Right lobe of liver (tissue), 6 donors: ENCODE data around the gene RPTOR. TPM values are rescaled to one million over a fixed set of nuclear protein-coding genes. Genes with fewer than 3 reads are reported as not detected.

Experiments used
- ATAC-seq, 4 donors: fragments of 200-7000 bp; cut with Tn5 transposase; one replicate each; pipeline ENCODE4 v1.9.1; 2020; ENCODE audit warnings: mild to moderate bottlenecking in 4 of 4, moderate library complexity in 4 of 4
- DNase-seq, 3 donors: peaks; one replicate each; pipeline ENCODE4 v3.0.0-alpha.2; 2020
- H3K27ac ChIP-seq, 3 donors: fragments of 200-600 bp; one replicate each; pipeline ENCODE4 v1.8.0; 2022
- H3K27me3 ChIP-seq, 2 donors: fragments of 200-600 bp; one replicate each; pipeline ENCODE4 v1.8.0; 2022
- H3K36me3 ChIP-seq, 4 donors: fragments of 200-600 bp; sonication (generic) in 1 of 4; one replicate each; pipeline versions ENCODE4 v1.5.1 to v1.8.0; 2017 to 2022; ENCODE audit warnings: control low read depth in 1 of 4
- H3K4me1 ChIP-seq, 4 donors: fragments of 200-600 bp; sonication (generic) in 1 of 4; one replicate each; pipeline versions ENCODE4 v1.5.1 to v1.8.0; 2017 to 2022; ENCODE audit warnings: control low read depth in 1 of 4
- H3K4me3 ChIP-seq, 3 donors: fragments of 200-600 bp; one replicate each; pipeline ENCODE4 v1.8.0; 2022
- H3K9me3 ChIP-seq, 4 donors: fragments of 200-600 bp; sonication (generic) in 1 of 4; one replicate each; pipeline versions ENCODE4 v1.5.1 to v1.8.0; 2017 to 2022; ENCODE audit warnings: control low read depth in 1 of 4
- POLR2A ChIP-seq: fragments of 450-650 bp; IDR thresholded peaks from one replicate; pipeline ENCODE4 v1.6.1; 2017; ENCODE audit warnings: antibody characterized with exemption, mild to moderate bottlenecking
- WGBS: methylation state at CpG from one replicate; pipeline ENCODE4 v1.1.6; 2018; ENCODE audit warnings: low coverage, low lambda C conversion rate; ENCODE audit not compliant: insufficient coverage; ENCODE audit errors: missing lambda C conversion rate; 5-methylcytosine and 5-hydroxymethylcytosine counted together
- intact Hi-C, 2 donors: fragments of 100-400 bp; cut with DNase I; formaldehyde crosslinking; loops; one replicate each; pipeline versions ENCODE4 v1.11.2 to v1.14.1; 2022
- total RNA-seq, 6 experiments: library from RNA; depleted of rRNA in 2 of 6; stranded (reverse); fragments of >200 nt in 2 of 6; fragmentation: NEBNext Ultra II Directional in 3 of 6; extraction: Animal tissue kit (Norgen Biotek cat#: 25700) in 3 of 6; gene quantifications; one replicate each; pipeline versions ENCODE4 v1.1.0 to v1.2.4, GENCODE V29; 2016 to 2023
- TF ChIP-seq, protein P1 (sequence below), 4 donors: fragments of 200-600 bp in 3 of 4; fragments of 450-650 bp in 1 of 4; IDR thresholded peaks; one replicate each; pipeline versions ENCODE4 v1.5.1 to v1.8.0; 2016 to 2022; ENCODE audit warnings: antibody characterized with exemption in 4 of 4, mild to moderate bottlenecking in 2 of 4
- donor health status: DM: no; HTN: yes; CAD: no.
- donor health status: DM: no; HTN: no; CAD: no.
- donor health status: DM: no; HTN: no; CAD: no.
- donor health status: DM: no; HTN: yes; CAD: no.
- donor health status: DM: no; HTN: yes; CAD: no.

RPTOR gene
- total RNA-seq, 6 experiments from 2014 or later = 13.1 to 24.0 (median 15.5) TPM

GRCh38 chr17:80582165-80582564, 37.5 kb downstream of the RPTOR start:
- Histone ChIP-seq H3K4me1 (no peaks in the 10 kb centered on the region), H3K27ac (no peak overlapping the region), H3K27me3 (no peaks in the 10 kb centered on the region), H3K4me3 (no peak overlapping the region), H3K36me3 (no peaks in the 10 kb centered on the region), H3K9me3 (no peaks in the 10 kb centered on the region)
- DNase-seq = no peak
- intact Hi-C loops = no loop called here
- no peak for ATAC-seq
- TF ChIP-seq, protein P1, sequence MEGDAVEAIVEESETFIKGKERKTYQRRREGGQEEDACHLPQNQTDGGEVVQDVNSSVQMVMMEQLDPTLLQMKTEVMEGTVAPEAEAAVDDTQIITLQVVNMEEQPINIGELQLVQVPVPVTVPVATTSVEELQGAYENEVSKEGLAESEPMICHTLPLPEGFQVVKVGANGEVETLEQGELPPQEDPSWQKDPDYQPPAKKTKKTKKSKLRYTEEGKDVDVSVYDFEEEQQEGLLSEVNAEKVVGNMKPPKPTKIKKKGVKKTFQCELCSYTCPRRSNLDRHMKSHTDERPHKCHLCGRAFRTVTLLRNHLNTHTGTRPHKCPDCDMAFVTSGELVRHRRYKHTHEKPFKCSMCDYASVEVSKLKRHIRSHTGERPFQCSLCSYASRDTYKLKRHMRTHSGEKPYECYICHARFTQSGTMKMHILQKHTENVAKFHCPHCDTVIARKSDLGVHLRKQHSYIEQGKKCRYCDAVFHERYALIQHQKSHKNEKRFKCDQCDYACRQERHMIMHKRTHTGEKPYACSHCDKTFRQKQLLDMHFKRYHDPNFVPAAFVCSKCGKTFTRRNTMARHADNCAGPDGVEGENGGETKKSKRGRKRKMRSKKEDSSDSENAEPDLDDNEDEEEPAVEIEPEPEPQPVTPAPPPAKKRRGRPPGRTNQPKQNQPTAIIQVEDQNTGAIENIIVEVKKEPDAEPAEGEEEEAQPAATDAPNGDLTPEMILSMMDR (IDR thresholded peaks at IDR 0.05) = no peak
- no peak for TF ChIP-seq POLR2A
- 81% methylated on average over 2 of the region's 6 CpGs for WGBS

- Histone ChIP-seq H3K4me1 (no peaks in the 10 kb centered on the region), H3K4me3 (no peak overlapping the region), H3K9me3 (no peaks in the 10 kb centered on the region), H3K36me3 (no peaks in the 10 kb centered on the region), H3K27ac (no peak overlapping the region), H3K27me3 (no peaks in the 10 kb centered on the region)
- TF ChIP-seq, protein P1 (IDR thresholded peaks at IDR 0.05) = no peak
- TF ChIP-seq POLR2A = no peak
- no peak for ATAC-seq
- intact Hi-C loops = no loop called here
- 77% methylated on average over 10 of the region's 10 CpGs for WGBS
- DNase-seq = no peak
Measured at GRCh38 chr17:80584176-80584905, 39.7 kb downstream of the RPTOR start.

GRCh38 chr17:80585890-80586845, 41.5 kb downstream of the RPTOR start:
- Histone ChIP-seq H3K9me3 (no peaks in the 10 kb centered on the region), H3K27me3 (no peaks in the 10 kb centered on the region), H3K36me3 (no peaks in the 10 kb centered on the region), H3K27ac (no peak overlapping the region), H3K4me1 (no peaks in the 10 kb centered on the region), H3K4me3 (no peak overlapping the region)
- 67% methylated on average over 16 of the region's 24 CpGs for WGBS
- ATAC-seq (peak in 1 of 4 donors; percentile 28), DNase-seq (no peak)
- no peak for TF ChIP-seq POLR2A
- TF ChIP-seq, protein P1 (IDR thresholded peaks at IDR 0.05) = no peak
- intact Hi-C loops = no loop called here

DNA sequence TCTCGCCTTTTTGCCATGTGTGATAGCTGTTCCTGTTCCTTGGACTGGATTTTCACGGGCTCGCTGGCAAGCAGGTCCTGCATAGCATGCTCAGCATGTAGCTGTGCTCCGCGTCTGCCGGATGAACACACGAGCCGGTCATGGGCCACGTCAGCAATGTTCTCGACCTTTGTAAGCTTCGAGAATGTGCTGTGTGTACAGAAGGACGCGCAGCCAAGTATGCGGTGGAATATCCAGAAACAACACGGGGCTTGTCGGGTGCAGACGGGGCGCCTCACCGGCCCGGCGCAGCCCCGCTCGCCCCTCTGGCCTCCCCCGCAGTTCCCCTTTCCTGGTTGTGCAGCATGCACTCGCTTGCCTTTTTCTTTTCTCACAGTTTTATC, 42.2 kb downstream of the RPTOR start:
- Histone ChIP-seq H3K9me3 (no peaks in the 10 kb centered on the region), H3K4me3 (no peak overlapping the region), H3K27me3 (no peaks in the 10 kb centered on the region), H3K4me1 (no peaks in the 10 kb centered on the region), H3K27ac (no peak overlapping the region), H3K36me3 (no peaks in the 10 kb centered on the region)
- DNase-seq (no peak), ATAC-seq (peak in 1 of 4 donors; percentile 30)
- 75% methylated on average over 9 of the region's 25 CpGs for WGBS
- intact Hi-C loops = no loop called here
- TF ChIP-seq, protein P1 (IDR thresholded peaks at IDR 0.05) = no peak
- no peak for TF ChIP-seq POLR2A
